GM19023 (cell line): ENCODE measurements around the gene TCF4.

Experiments used
- ATAC-seq: cut with Tn5 transposase; IDR thresholded peaks from one replicate; pipeline ENCODE4 v1.9.1; 2021; ENCODE audit warnings: mild to moderate bottlenecking, moderate library complexity; ENCODE audit not compliant: unreplicated experiment

TCF4 gene

DNA sequence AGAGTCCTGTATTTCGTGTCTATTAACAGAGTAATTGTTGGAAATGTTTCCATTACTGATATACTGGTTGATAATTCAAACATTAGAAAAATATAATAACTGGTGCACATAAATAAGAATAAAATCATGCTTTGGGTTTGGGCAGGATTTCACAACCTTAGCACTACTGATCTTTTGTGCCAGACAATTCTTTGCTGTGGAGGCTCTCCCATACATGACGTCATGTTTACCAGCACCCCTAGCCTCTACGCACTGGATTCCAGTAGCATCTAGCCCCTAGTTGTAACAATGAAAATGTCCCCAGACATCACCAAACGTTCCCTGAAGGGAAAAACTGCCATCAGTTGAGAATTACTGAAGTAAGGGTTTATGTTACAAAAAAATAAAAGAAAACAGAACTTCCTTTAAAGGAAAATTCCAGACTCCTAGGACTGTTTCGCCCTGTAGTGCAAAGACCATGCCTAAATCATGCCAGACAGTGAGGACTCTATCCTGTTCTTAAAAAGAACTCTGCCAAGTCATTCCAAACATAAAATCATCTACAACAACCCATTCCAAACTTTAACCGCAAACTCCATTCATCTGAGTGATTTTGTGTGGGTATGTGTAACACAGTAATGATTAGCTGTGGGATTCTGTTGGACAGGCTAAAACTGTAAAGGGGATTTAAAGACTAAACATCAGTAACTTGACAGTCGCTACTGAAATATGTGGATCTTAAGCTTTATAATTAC lies 315.3 kb downstream of the TCF4 start:
- ATAC-seq: no peak

- ATAC-seq: no peak
These were observed 318.4 kb downstream of the TCF4 start for GRCh38 chr18:55269622-55270021.

DNA sequence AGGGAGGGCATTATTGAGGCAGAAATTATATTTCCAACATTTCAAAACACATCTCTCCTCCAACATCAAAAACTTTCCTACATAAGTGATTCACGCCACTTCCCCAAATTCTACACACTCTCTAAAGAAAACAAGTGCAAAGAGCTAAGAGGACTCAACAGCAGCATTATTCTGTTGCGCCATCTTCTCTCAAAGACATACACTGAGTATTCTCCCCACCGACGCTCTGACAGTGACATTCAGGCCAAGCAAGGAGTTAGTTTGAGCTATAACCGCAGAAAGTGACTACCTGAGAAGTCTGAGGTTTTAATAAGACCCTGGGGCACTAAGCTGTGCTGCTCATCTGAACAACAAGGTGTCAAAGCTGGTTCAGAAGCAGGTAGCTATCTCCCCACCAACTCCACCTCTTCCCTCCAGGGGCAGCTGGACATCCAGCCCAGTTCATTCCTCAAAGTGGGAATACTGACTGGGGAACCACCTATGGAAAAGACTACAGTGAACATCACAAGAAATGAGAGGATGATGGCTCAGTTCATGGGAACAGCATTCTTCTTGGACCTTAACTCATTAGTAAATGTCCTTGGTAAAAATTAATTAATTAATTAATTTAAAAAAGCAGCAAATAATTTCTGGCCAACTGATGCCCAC lies 319.2 kb downstream of the TCF4 start:
- peak; percentile 49 for ATAC-seq

DNA sequence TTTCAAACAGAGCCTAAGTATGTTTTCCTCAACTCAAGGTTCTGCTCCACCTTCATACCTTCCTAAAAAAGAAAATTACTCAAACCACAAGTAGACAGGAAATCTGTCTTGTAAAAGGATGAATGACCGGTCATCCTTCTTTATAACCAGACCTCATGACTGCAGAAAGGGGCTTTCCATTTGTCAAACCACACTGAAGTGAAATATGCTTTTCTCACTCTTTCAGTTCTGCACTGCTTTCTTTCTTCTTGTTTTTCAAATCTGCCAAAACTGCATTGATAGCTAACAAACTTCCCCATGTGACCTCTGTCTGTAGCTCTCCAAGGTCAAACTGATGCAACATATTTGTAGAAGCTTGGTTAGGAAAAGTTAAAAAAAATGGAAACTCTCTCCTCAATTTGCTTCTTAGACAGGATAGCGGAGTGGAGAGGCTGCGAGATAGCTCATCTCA lies 319.8 kb downstream of the TCF4 start:
- peak; percentile 78 for ATAC-seq

DNA sequence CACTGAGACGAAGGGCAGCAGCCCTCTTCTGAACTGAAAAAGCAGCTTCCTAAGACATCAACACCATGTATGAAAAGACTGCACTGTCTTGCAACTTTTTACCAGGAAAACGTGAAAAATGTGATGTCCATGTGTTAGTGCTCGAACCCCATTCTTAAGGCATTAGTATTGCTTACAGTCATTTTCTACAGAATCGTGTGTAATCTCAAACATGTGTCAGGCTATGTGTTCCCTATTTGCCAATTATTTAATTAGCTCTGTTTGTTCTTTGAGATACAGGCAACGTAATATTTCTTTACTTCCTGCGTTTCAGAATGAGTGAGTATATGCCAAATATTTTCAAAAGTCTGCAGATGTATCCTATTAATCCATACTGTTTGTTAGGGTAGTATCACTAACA lies 321.0 kb downstream of the TCF4 start:
- no peak for ATAC-seq

DNA sequence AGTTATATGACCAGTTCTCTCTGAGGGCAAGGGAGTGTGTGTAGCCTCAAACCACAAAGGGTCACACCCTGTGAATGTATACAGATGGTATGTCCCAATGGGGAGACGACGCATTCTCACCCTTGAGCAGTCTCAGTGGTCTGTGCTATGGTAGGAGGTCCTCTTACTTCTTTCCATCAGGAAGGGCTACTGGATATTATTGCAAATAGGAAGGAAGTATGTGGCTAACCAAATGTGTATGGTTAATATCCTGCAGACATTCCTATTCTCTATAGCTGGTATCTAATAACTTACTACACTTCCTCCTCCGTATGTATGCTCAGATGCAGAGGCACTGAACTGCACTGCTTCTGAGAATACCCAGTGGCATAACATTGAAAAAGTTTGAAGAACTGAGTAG lies 322.0 kb downstream of the TCF4 start:
- peak; percentile 37 for ATAC-seq

DNA sequence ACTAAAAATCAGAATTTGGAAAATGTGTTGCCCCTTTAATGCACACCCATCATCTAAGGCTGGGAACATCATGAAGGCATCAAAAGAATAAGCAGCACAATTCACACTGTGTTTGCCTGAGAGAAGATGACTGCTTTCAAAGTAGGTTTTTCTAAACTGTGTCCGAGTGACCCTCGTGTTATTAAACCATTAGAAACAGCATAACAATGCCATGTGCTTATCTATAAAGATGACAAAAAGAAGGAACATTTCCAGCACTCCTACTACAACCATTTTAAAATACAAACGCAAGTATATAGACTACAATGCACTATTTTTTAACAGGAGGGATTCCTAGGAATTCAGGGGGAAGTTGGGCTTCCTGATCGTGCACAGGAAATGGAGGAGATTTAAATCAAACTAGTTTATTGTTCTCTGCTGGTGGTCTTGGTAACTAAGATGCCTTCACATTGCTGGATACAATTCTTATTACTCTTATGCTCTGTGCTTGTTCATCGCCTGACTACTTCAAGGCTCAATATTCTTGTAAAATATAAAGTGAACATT lies 322.8 kb downstream of the TCF4 start:
- ATAC-seq: no peak

GRCh38 chr18:55264108-55264507 lies 323.9 kb downstream of the TCF4 start:
- ATAC-seq: no peak

GRCh38 chr18:55262021-55262560 lies 325.9 kb downstream of the TCF4 start:
- ATAC-seq: no peak

DNA sequence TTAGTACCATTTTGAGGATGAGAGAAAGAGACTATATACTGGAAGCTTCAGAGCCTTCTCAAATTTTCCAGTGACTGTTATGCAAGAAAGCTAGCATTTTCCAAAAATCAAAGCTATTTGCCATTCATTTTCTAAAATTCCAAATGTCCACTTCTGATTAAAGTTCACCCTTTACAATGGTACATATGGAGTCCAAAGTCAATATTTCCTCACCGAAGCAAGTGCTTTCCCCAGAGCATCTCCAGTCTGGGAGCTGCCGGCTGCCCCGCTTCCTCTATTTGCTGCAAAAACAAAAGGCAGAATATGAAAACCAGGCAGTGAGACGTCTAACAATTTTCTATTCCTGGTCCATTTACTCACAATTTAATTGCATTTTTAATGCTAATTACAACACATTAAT lies 326.7 kb downstream of the TCF4 start:
- ATAC-seq: no peak

DNA sequence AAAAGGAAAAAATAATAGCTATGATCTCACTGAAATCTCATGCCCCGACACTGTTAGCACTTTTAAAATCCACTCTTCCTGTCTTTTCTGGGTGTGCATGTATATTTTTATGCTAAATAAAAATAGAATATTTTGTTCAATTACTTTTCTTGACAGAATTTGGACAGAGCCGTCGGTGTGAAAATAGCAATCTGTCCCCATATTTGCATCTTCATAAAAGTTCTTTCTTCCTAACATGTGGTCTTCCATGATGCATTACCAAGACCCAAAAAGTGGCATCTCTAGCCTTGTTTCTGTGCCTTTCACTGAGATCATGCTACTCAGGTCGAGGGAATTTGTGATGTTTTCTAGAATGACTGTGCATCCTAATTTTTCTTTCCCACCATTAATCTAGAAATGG lies 329.9 kb downstream of the TCF4 start:
- no peak for ATAC-seq

DNA sequence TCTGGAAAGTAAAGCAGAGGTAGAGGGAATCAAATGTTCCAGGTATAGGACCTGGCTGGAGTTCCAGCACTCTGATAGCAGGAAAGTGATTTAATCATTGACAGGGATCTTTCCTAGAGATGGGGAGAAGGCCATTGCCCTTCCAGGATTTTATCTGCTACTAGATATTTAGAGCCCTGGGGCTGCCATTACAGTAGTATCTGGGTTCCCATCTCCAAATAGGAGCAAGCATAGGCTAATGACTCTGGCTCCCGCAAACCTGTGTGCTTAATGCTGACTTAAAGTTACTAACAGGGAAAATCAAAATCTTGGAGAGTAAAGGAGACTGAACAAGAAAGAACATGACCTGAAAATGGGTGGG lies 331.1 kb downstream of the TCF4 start:
- no peak for ATAC-seq

DNA sequence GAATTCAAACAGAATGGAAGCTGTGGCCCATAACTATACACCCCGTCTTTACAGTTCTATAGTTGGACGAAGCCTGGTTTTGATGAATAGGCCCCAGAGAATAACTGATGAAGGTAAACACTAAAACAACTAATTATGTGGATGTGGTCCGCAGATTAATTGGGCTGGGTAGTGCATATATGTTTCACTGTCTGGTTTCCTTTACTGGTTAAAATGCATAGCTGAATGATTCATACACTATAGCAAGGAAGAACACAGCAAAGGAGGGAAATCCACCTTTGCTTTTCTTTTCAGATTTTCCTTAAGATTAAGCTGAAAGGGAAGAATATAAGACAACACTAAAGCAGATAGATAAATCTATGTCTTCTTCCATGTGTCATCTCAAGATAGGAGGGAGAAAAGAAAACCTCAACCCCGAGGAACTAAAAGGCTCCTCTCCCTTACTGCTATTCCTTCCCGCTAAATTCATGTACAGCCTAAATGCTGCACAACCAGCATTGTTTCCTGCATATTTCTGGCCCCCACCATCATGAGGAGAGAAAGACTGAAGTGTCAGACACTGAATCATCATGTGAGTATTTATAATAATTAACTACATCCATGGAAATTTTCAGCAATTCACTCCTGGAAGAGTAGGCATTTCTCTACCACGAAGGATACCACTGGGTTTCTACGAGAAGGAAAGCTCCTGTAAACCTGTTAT lies 331.6 kb downstream of the TCF4 start:
- no peak for ATAC-seq

GRCh38 chr18:55253814-55254213 lies 334.2 kb downstream of the TCF4 start:
- ATAC-seq: no peak

DNA sequence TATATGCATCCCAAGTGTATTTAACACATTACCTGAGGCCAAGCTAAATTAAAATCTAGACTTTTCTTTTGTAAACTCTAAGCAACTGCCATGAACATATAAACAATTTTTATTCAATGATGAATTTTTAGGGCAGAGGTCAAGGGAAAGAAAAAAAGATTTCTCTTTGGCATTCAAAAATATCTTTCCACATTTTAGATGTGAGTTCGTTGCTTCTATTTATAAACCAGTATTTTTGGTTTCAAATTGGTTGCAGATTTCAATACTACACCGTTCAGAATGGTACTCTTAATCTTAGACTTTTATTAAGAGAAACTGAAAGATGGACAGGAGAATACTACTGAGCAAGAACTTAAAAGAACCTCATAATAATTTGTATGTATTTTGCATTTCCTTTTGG lies 335.1 kb downstream of the TCF4 start:
- ATAC-seq: peak; percentile 40

- ATAC-seq: no peak
These were observed 335.8 kb downstream of the TCF4 start for GRCh38 chr18:55252053-55252675.

DNA sequence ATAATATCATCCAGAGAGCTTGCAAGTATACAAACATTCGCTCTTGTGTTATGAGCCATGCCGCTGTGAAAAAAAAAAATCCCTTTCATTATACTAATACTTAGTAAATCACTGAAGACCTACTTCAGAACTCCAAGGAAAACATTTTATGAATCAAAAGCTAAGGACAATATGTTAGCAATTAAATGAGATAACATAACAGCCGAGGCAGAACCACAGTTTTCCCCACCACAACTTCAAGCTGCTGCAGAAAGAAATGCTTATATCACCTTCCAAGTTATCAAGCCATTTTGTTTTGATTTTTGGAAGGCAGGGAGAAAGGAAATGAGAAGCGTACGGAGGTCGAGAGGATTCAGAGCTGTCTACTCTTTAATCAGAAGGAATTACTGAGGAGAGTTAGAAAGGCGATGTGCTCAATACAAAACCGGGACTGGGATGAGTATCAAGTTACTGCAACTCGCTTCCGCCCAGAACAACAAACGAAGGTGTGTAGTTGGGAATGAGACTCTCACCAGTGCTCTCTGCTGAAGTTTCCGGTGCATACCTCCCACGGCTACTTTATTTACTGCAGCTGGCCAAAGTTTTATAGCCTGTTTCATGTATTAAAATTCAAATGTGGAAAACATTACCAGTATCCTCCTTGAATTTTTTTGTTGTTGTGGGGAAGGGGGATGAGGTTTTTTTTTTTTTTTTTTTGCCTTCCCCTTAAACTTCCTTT lies 336.6 kb downstream of the TCF4 start:
- ATAC-seq: no peak

GRCh38 chr18:55250768-55251173 lies 337.2 kb downstream of the TCF4 start:
- ATAC-seq: no peak

- ATAC-seq: no peak
These were observed 338.4 kb downstream of the TCF4 start for GRCh38 chr18:55249550-55249949.

- ATAC-seq: no peak
These were observed 339.5 kb downstream of the TCF4 start for GRCh38 chr18:55248495-55248894.
